HG03196 (cell line): Measurements from ENCODE around the gene C6orf52.

ENCODE experiments used
- ATAC-seq: cut with Tn5 transposase; IDR thresholded peaks from one replicate; pipeline ENCODE4 v1.9.1; 2021; ENCODE audit not compliant: unreplicated experiment

The C6orf52 gene

DNA sequence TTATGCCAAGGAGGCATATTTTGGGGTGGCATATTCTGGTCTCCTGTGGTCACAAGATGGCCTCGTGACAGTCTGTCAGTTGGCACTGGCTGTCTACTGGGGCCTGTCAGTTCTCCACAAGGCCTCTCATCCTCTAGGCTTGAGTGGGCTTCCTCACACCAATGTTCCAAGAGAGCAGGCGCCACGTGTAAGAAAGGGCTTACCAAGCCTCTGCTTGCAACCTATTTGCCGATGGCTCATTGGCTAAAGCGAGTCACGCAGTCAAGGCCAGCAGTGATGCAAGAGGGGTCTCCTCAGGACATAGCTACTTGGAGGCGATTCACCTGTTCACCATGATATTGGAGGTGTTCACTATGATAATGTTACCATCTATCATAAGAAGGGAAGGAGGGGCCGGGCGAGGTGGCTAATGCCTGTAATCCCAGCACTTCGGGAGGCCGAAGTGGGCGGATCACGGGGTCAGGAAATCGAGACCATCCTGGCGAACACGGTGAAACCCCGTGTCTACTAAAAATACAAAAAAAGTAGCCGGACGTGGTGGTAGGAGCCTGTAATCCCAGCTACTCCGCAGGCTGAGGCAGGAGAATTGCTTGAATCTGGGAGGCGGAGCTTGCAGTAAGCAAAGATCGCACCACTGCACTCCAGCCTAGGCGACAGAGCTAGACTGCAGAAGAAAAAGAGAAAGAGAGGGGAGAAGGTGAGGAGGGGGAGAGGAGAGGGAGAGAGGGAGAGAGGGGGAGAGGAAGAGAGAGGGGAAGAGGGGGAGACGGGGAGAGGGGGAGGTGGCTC, 35.3 kb downstream of the C6orf52 start:
- ATAC-seq, result no peak

- no peak for ATAC-seq
Observed at GRCh38 chr6:10655508-10656055, 38.8 kb downstream of the C6orf52 start.

DNA sequence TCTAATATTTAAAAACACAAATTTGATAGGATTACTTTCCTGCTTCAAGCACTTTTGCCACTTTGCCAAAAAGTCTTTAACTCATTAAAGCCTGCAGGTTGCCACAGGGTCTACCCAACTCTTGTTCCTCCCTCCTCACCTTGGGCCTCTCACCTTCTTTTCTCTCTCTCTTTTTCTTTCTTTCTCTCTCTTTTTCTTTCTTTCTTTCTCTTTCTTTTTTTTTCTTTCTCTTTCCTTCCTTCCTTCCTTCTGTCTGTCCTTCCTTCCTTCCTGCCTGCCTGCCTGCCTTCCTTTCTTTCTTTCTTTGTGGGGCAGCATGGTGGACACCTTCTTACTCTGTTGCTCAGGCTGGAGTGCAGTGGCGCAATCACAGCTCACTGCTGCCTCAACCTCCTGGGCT, 50.2 kb downstream of the C6orf52 start:
- ATAC-seq, result no peak

- no peak for ATAC-seq
Observed at GRCh38 chr6:10643201-10643651, 51.2 kb downstream of the C6orf52 start.

- ATAC-seq, result no peak
Observed at GRCh38 chr6:10641528-10641927, 52.9 kb downstream of the C6orf52 start.

DNA sequence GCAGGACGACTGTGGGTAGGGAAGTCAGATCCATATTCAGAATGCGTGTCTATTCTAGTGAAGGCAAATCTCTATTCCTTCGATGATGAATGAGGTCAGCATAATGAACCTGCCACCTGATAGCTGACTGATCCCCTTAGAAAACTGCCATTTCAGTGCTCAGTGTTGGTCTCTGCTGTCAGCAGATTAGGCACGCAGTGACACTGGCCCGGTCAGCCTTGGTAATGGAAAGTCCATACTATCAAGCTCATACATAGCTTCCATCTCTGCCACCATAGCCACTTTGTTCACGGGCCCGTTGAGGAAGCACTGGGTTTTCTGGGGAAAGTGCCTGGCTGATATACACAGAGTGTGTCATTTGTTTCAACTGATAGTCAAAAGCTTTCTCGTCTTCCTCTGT, 54.0 kb downstream of the C6orf52 start:
- no peak for ATAC-seq

GRCh38 chr6:10633216-10633615, 61.2 kb downstream of the C6orf52 start:
- ATAC-seq, result peak; percentile 90

DNA sequence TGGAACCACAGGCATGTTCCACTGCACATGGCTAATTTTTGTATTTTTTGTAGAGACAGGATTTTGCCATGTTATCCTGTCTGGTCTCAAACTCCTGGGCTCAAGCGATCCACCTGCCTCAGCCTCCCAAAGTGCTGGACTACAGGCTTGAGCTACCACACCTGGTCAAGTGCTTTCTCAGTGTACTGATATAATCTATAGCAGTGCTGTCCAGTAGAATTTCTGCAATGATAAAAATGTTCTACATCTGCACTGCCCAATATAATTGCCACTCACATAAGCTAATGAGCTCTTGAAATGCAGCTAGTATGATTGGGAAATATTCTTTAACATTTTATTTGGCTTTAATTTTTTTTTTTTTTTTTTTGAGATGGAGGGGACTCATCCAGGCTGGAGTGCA, 64.2 kb downstream of the C6orf52 start:
- ATAC-seq, result no peak

DNA sequence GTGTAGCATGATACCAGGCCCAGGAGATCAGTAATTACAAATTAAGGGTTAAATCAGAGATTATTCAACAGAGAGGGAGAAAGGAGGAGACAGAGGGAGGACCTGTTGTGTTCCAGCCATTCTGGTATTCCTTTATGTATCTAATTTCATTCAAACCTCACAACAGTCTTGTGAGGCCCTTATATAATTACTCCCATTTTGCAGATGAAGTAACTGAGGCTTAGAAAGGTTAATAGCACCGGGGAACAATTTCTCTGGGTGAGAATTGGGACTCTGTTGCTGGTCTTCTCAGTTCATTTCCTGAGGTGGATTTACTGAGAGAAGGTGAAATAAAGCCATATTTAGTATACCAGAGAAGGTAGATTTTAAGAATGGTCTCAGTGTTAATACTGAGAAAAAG, 66.6 kb downstream of the C6orf52 start:
- ATAC-seq, result no peak

- no peak for ATAC-seq
Observed at GRCh38 chr6:10626154-10626741, 68.2 kb downstream of the C6orf52 start.

DNA sequence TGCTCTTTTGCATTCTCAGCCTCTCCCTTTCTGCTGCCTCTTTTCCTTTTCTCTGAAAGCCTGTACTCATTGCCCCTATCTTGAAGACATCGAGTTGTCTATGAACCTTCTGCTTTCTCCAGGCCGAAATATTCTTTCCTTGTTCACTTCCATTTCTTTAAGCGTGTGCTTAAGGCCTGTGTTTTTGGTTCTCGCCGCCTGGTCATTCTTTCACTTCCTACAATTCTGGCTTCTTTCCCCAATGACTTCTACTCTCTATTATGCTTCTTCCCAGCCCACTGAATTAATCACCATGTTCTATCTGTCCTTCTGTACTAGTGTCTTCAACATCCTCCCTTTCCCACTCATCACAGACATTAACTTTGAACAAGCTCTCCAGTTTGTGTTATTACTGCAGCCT, 69.6 kb downstream of the C6orf52 start:
- ATAC-seq, result no peak

DNA sequence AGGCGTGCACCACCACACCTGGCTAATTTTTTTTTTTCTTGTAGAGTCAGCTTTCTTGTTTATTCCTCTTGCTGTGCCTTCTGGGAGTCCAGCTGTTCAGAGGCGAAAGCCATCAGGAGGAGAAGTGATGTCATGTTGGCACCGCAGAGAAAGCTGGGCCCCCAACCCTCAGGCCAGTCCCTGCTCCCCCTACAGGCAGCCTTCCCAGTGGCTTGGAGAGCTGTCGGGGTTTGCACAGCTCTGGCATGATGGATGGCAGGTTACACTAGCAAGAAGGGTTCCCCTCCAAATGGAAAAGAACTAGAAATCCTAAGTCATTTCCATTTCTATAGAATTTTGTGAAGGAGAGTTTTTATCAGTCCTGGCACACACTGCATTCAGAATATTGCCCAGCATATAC, 72.6 kb downstream of the C6orf52 start:
- no peak for ATAC-seq
